Activated CD4-positive, alpha-beta T cell treated with anti-CD3 and anti-CD28 coated beads, Interleukin-2, amount 10 ng/mL, durations not matched to agents 7 days and 5 days (primary cell): Measurements from ENCODE around the gene ERH. TPM values are rescaled to one million over a fixed set of nuclear protein-coding genes. Genes with fewer than 3 reads are reported as not detected.

Experiments
- CTCF ChIA-PET: fragments of 350-600 bp; sonication (Branson Sonifier 250); formaldehyde crosslinking; loops from one replicate; lab custom pipeline; 2021; ENCODE audit warnings: antibody characterized with exemption; lab: Charles Lee
- POLR2A ChIA-PET: fragments of 350-600 bp; sonication (Branson Sonifier 250); formaldehyde crosslinking; loops from one replicate; lab custom pipeline; 2021; ENCODE audit warnings: antibody characterized with exemption; lab: Charles Lee
- DNase-seq: peaks from one replicate; pipeline ENCODE4 v3.0.0-alpha.2; 2020
- H3K27ac Mint-ChIP-seq: one replicate; pipeline ENCODE4 v1.8.0; 2021; ENCODE audit warnings: mild to moderate bottlenecking, moderate library complexity, mixed read lengths
- H3K27me3 Mint-ChIP-seq: one replicate; pipeline ENCODE4 v1.8.0; 2021; ENCODE audit warnings: mixed read lengths
- H3K36me3 Mint-ChIP-seq: one replicate; pipeline ENCODE4 v1.8.0; 2021; ENCODE audit warnings: low read depth, mixed read lengths
- H3K4me1 Mint-ChIP-seq: one replicate; pipeline ENCODE4 v1.8.0; 2021; ENCODE audit warnings: mixed read lengths
- H3K4me3 Mint-ChIP-seq: one replicate; pipeline ENCODE4 v1.8.0; 2021; ENCODE audit warnings: mild to moderate bottlenecking, moderate library complexity, mixed read lengths
- H3K9me3 Mint-ChIP-seq: one replicate; pipeline ENCODE4 v1.8.0; 2021; ENCODE audit warnings: mixed read lengths
- total RNA-seq, 2 experiments: library from RNA; stranded (reverse); gene quantifications; one replicate each; pipeline ENCODE4 v1.2.3, GENCODE V29; 2021

Gene ERH
- total RNA-seq, 2 experiments from 2014 or later: 278 to 334 TPM

- no peaks in the 10 kb centered on the region for H3K9me3 Mint-ChIP-seq
- H3K4me1 Mint-ChIP-seq: peaks cover 35% of the 10 kb centered on the region
Measured at GRCh38 chr14:69387311-69387710, 10.8 kb downstream of the ERH start.

GRCh38 chr14:69378274-69378673 lies 19.8 kb downstream of the ERH start:
- Mint-ChIP-seq H3K36me3 (peaks cover 48% of the 10 kb centered on the region), H3K4me1 (no peaks in the 10 kb centered on the region), H3K27ac (no peak overlapping the region), H3K27me3 (no peaks in the 10 kb centered on the region), H3K9me3 (no peaks in the 10 kb centered on the region), H3K4me3 (no peak overlapping the region)
- POLR2A ChIA-PET: no interaction called here
- DNase-seq: no peak
- CTCF ChIA-PET: no interaction called here

More at GRCh38 chr14:69387311-69387710, 10.8 kb downstream of the ERH start:
- Mint-ChIP-seq H3K4me3 (no peak overlapping the region), H3K27me3 (no peaks in the 10 kb centered on the region), H3K36me3 (peaks cover 70% of the 10 kb centered on the region), H3K27ac (no peak overlapping the region)
- POLR2A ChIA-PET: no interaction called here
- DNase-seq: no peak
- CTCF ChIA-PET: interaction anchor here (1.3 kb wide), 1 partner anchor 72 kb away, joined by 3 read pairs; no protein-coding TSS in a partner anchor

GRCh38 chr14:69376439-69376838 lies 21.7 kb downstream of the ERH start:
- H3K36me3 Mint-ChIP-seq: peaks cover 48% of the 10 kb centered on the region
- H3K4me1 Mint-ChIP-seq: no peaks in the 10 kb centered on the region
- DNase-seq: no peak
- ChIA-PET CTCF (interaction anchor here (1.2 kb wide), 1 partner anchor 13 kb away, joined by 3 read pairs; no protein-coding TSS in a partner anchor), POLR2A (no interaction called here)
- H3K4me3 Mint-ChIP-seq: no peak overlapping the region
- no peaks in the 10 kb centered on the region for H3K27me3 Mint-ChIP-seq
- H3K9me3 Mint-ChIP-seq: no peaks in the 10 kb centered on the region
- H3K27ac Mint-ChIP-seq: no peak overlapping the region

GRCh38 chr14:69375722-69376121 lies 22.4 kb downstream of the ERH start:
- Mint-ChIP-seq H3K4me1 (no peaks in the 10 kb centered on the region), H3K27ac (no peak overlapping the region), H3K9me3 (no peaks in the 10 kb centered on the region), H3K36me3 (peaks cover 48% of the 10 kb centered on the region), H3K4me3 (no peak overlapping the region), H3K27me3 (no peaks in the 10 kb centered on the region)
- ChIA-PET POLR2A (no interaction called here), CTCF (interaction anchor here (1.1 kb wide), 1 partner anchor 9 kb away, joined by 3 read pairs; no protein-coding TSS in a partner anchor)
- DNase-seq: no peak

GRCh38 chr14:69375182-69375581 lies 22.9 kb downstream of the ERH start:
- peaks cover 43% of the 10 kb centered on the region for H3K36me3 Mint-ChIP-seq
- no peak overlapping the region for H3K27ac Mint-ChIP-seq
- H3K27me3 Mint-ChIP-seq: no peaks in the 10 kb centered on the region
- no peaks in the 10 kb centered on the region for H3K9me3 Mint-ChIP-seq
- no peaks in the 10 kb centered on the region for H3K4me1 Mint-ChIP-seq
- no peak for DNase-seq
- CTCF ChIA-PET: interaction anchor here (1.1 kb wide), 1 partner anchor 9 kb away, joined by 3 read pairs; no protein-coding TSS in a partner anchor
- POLR2A ChIA-PET: no interaction called here
- no peak overlapping the region for H3K4me3 Mint-ChIP-seq

- Mint-ChIP-seq H3K4me3 (no peak overlapping the region), H3K9me3 (no peaks in the 10 kb centered on the region), H3K27me3 (no peaks in the 10 kb centered on the region), H3K4me1 (no peaks in the 10 kb centered on the region), H3K36me3 (peaks cover 34% of the 10 kb centered on the region), H3K27ac (no peak overlapping the region)
- ChIA-PET POLR2A (no interaction called here), CTCF (no interaction called here)
- no peak for DNase-seq
Measured at GRCh38 chr14:69374235-69374634, 23.9 kb downstream of the ERH start.

GRCh38 chr14:69373104-69373503 lies 25.0 kb downstream of the ERH start:
- peaks cover 30% of the 10 kb centered on the region for H3K36me3 Mint-ChIP-seq
- H3K9me3 Mint-ChIP-seq: no peaks in the 10 kb centered on the region
- H3K27me3 Mint-ChIP-seq: no peaks in the 10 kb centered on the region
- H3K4me1 Mint-ChIP-seq: no peaks in the 10 kb centered on the region
- no peak overlapping the region for H3K4me3 Mint-ChIP-seq
- DNase-seq: no peak
- ChIA-PET CTCF (no interaction called here), POLR2A (no interaction called here)
- H3K27ac Mint-ChIP-seq: no peak overlapping the region

GRCh38 chr14:69372146-69372545 lies 26.0 kb downstream of the ERH start:
- Mint-ChIP-seq H3K27me3 (no peaks in the 10 kb centered on the region), H3K9me3 (no peaks in the 10 kb centered on the region), H3K36me3 (peaks cover 26% of the 10 kb centered on the region), H3K4me3 (no peak overlapping the region), H3K4me1 (no peaks in the 10 kb centered on the region), H3K27ac (no peak overlapping the region)
- no peak for DNase-seq
- POLR2A ChIA-PET: no interaction called here
- CTCF ChIA-PET: interaction anchor here (0.6 kb wide), 1 partner anchor 436 kb away, joined by 3 read pairs; no protein-coding TSS in a partner anchor

- Mint-ChIP-seq H3K9me3 (no peaks in the 10 kb centered on the region), H3K36me3 (peaks cover 7% of the 10 kb centered on the region), H3K4me3 (no peak overlapping the region), H3K27ac (no peak overlapping the region), H3K27me3 (no peaks in the 10 kb centered on the region), H3K4me1 (no peaks in the 10 kb centered on the region)
- ChIA-PET CTCF (interaction anchor here (1.0 to 1.7 kb wide), 3 partner anchors 16 to 95 kb away, joined by 4 to 5 read pairs (median 5); no protein-coding TSS in a partner anchor), POLR2A (no interaction called here)
- no peak for DNase-seq
Measured at GRCh38 chr14:69370061-69370460, 28.0 kb downstream of the ERH start.

GRCh38 chr14:69368381-69368780 lies 29.7 kb downstream of the ERH start:
- no peaks in the 10 kb centered on the region for H3K9me3 Mint-ChIP-seq
- no peaks in the 10 kb centered on the region for H3K4me1 Mint-ChIP-seq
- no peak for DNase-seq
- CTCF ChIA-PET: interaction anchor here (1.1 kb wide), 1 partner anchor 12 kb away, joined by 5 read pairs; no protein-coding TSS in a partner anchor
- POLR2A ChIA-PET: no interaction called here
- no peak overlapping the region for H3K27ac Mint-ChIP-seq
- peaks cover 4% of the 10 kb centered on the region for H3K36me3 Mint-ChIP-seq
- no peak overlapping the region for H3K4me3 Mint-ChIP-seq
- no peaks in the 10 kb centered on the region for H3K27me3 Mint-ChIP-seq

GRCh38 chr14:69366761-69367160 lies 31.3 kb downstream of the ERH start:
- no peak overlapping the region for H3K27ac Mint-ChIP-seq
- no peaks in the 10 kb centered on the region for H3K4me1 Mint-ChIP-seq
- ChIA-PET CTCF (interaction anchor here (1.1 kb wide), 1 partner anchor 9 kb away, joined by 3 read pairs; no protein-coding TSS in a partner anchor), POLR2A (no interaction called here)
- no peaks in the 10 kb centered on the region for H3K9me3 Mint-ChIP-seq
- H3K27me3 Mint-ChIP-seq: no peaks in the 10 kb centered on the region
- H3K36me3 Mint-ChIP-seq: no peaks in the 10 kb centered on the region
- no peak overlapping the region for H3K4me3 Mint-ChIP-seq
- no peak for DNase-seq

GRCh38 chr14:69366069-69366468 lies 32.0 kb downstream of the ERH start:
- Mint-ChIP-seq H3K36me3 (no peaks in the 10 kb centered on the region), H3K4me1 (no peaks in the 10 kb centered on the region), H3K27me3 (no peaks in the 10 kb centered on the region), H3K27ac (no peak overlapping the region), H3K9me3 (no peaks in the 10 kb centered on the region), H3K4me3 (no peak overlapping the region)
- DNase-seq: no peak
- ChIA-PET POLR2A (no interaction called here), CTCF (interaction anchor here (1.1 kb wide), 1 partner anchor 9 kb away, joined by 3 read pairs; no protein-coding TSS in a partner anchor)

GRCh38 chr14:69364378-69364777 lies 33.7 kb downstream of the ERH start:
- POLR2A ChIA-PET: no interaction called here
- no peak for DNase-seq
- Mint-ChIP-seq H3K4me1 (no peaks in the 10 kb centered on the region), H3K4me3 (no peak overlapping the region), H3K9me3 (no peaks in the 10 kb centered on the region), H3K36me3 (no peaks in the 10 kb centered on the region), H3K27me3 (no peaks in the 10 kb centered on the region), H3K27ac (no peak overlapping the region)
- CTCF ChIA-PET: interaction anchor here (1.8 kb wide), 1 partner anchor 9 kb away, joined by 3 read pairs; no protein-coding TSS in a partner anchor
